RWPE2 (cell line): ENCODE measurements around the gene FGF16.
A peak's percentile ranks its signal among the peaks of the same experiment; 100 is the strongest.
"Not testable (repeated sequence)": the region's sequence is repeated elsewhere in the genome, so short reads cannot be mapped to it uniquely, and the experiment has no call there.

Source experiments
- ATAC-seq: fragments of 200-7000 bp; cut with Tn5 transposase; 3 replicates; pipeline ENCODE4 v1.9.1; 2021; ENCODE audit warnings: low read depth
- DNase-seq: peaks from one replicate; pipeline ENCODE4 v3.0.0-alpha.2; 2020; ENCODE audit warnings: low spot score
- H3K27ac ChIP-seq: fragments of 450-650 bp; 2 replicates; pipeline ENCODE4 v1.5.1; 2017; ENCODE audit warnings: mild to moderate bottlenecking; ENCODE audit not compliant: poor library complexity, severe bottlenecking
- H3K27me3 ChIP-seq: fragments of 250-450 bp; sonication (Bioruptor Pico); 2 replicates; pipeline ENCODE4 v1.5.1; 2021; ENCODE audit warnings: mild to moderate bottlenecking, moderate library complexity; ENCODE audit not compliant: insufficient read depth, poor library complexity, severe bottlenecking
- H3K36me3 ChIP-seq: fragments of 250-450 bp; sonication (Bioruptor Pico); 2 replicates; pipeline ENCODE4 v1.5.1; 2020; ENCODE audit warnings: low read depth, mild to moderate bottlenecking, moderate library complexity
- H3K4me1 ChIP-seq: fragments of 250-450 bp; sonication (Bioruptor Pico); 2 replicates; pipeline ENCODE4 v1.5.1; 2021; ENCODE audit warnings: mild to moderate bottlenecking, moderate library complexity; ENCODE audit not compliant: insufficient read depth, poor library complexity, severe bottlenecking
- H3K4me3 ChIP-seq: fragments of 250-450 bp; sonication (Bioruptor Pico); 2 replicates; pipeline ENCODE4 v1.5.1; 2021; ENCODE audit warnings: mild to moderate bottlenecking, moderate library complexity; ENCODE audit not compliant: severe bottlenecking
- H3K9me3 ChIP-seq: fragments of 250-450 bp; sonication (Bioruptor Pico); 2 replicates; pipeline ENCODE4 v1.5.1; 2021; ENCODE audit warnings: mild to moderate bottlenecking, moderate library complexity; ENCODE audit not compliant: severe bottlenecking
- CTCF ChIP-seq: fragments of 450-650 bp; IDR thresholded peaks from one replicate; pipeline ENCODE4 v1.5.1; 2017; ENCODE audit warnings: mild to moderate bottlenecking, moderate library complexity; ENCODE audit not compliant: poor library complexity, severe bottlenecking

Gene FGF16

GRCh38 chrX:77450996-77451395 is 3.8 kb downstream of the FGF16 start:
- Histone ChIP-seq H3K36me3 (no peaks in the 10 kb centered on the region), H3K27me3 (no peaks in the 10 kb centered on the region), H3K4me1 (no peaks in the 10 kb centered on the region), H3K4me3 (no peak overlapping the region), H3K27ac (no peak overlapping the region), H3K9me3 (no peaks in the 10 kb centered on the region)
- DNase-seq (no peak), ATAC-seq (peak; percentile 56; the same call in 2 of the 3 replicates)
- no peak for TF ChIP-seq CTCF

DNA sequence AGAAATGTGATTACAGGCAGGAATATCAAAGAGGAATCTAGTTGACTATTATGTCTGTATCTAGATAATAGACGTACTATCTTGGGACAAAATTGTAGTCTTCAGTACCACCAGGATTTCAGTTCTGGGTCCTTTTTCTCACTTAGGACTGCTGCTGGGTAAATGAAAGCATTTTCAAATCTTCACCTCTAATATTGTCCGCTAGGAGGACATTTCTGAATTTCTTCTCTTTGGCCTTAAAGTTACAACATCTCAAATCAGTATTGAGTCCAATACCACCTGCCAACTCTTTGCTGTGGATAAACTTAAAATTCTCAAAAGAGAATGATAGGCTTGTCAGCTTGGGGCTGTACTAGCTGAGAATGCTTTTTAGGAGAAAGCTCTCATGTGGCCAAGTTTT is 6.0 kb downstream of the FGF16 start:
- no peaks in the 10 kb centered on the region for H3K9me3 ChIP-seq
- ATAC-seq (no peak), DNase-seq (no peak)
- TF ChIP-seq CTCF = no peak
- no peaks in the 10 kb centered on the region for H3K4me1 ChIP-seq
- no peaks in the 10 kb centered on the region for H3K36me3 ChIP-seq
- H3K27ac ChIP-seq = no peak overlapping the region
- no peak overlapping the region for H3K4me3 ChIP-seq
- H3K27me3 ChIP-seq = no peaks in the 10 kb centered on the region

- Histone ChIP-seq H3K4me1 (no peaks in the 10 kb centered on the region), H3K27me3 (no peaks in the 10 kb centered on the region), H3K9me3 (no peaks in the 10 kb centered on the region), H3K27ac (no peak overlapping the region), H3K36me3 (no peaks in the 10 kb centered on the region), H3K4me3 (no peak overlapping the region)
- ATAC-seq (no peak), DNase-seq (no peak)
- TF ChIP-seq CTCF = no peak
Measured at GRCh38 chrX:77455437-77455836, 8.2 kb downstream of the FGF16 start.

GRCh38 chrX:77484045-77484444 is 36.9 kb downstream of the FGF16 start:
- Histone ChIP-seq H3K36me3 (no peaks in the 10 kb centered on the region), H3K9me3 (no peaks in the 10 kb centered on the region), H3K4me1 (no peaks in the 10 kb centered on the region), H3K27me3 (no peaks in the 10 kb centered on the region), H3K4me3 (no peak overlapping the region), H3K27ac (no peak overlapping the region)
- TF ChIP-seq CTCF = no peak
- no peak for DNase-seq
- ATAC-seq = no peak

GRCh38 chrX:77493677-77494553 is 46.7 kb downstream of the FGF16 start:
- no peak for TF ChIP-seq CTCF
- DNase-seq (no peak), ATAC-seq (no peak; the same call in 2 of the 3 replicates)
- Histone ChIP-seq H3K4me3 (no peak overlapping the region), H3K9me3 (no peaks in the 10 kb centered on the region), H3K27me3 (no peaks in the 10 kb centered on the region), H3K36me3 (no peaks in the 10 kb centered on the region), H3K4me1 (no peaks in the 10 kb centered on the region), H3K27ac (no peak overlapping the region)

GRCh38 chrX:77500164-77500563 is 53.0 kb downstream of the FGF16 start:
- not testable (repeated sequence) for H3K9me3 ChIP-seq, H3K27me3 ChIP-seq, ATAC-seq, DNase-seq, H3K4me1 ChIP-seq, H3K27ac ChIP-seq, H3K36me3 ChIP-seq, H3K4me3 ChIP-seq
